IMR-90 (cell line): Measurements from ENCODE around the gene ZBTB48.

Experiments
- CTCF ChIP-seq: conservative IDR thresholded peaks from 2 replicates; pipeline ENCODE4 v1.5.1; 2012; ENCODE audit warnings: mild to moderate bottlenecking, low read depth, low read length, improper control_type of control experiment
- FOS ChIP-seq: fragments of 150-350 bp; IDR thresholded peaks from 2 replicates; pipeline ENCODE4 v1.6.1; 2016; ENCODE audit warnings: low read depth, low read length
- MAZ ChIP-seq: IDR thresholded peaks from 2 replicates; pipeline ENCODE4 v1.6.1; 2012; ENCODE audit warnings: low read depth, mild to moderate bottlenecking, low read length, improper control_type of control experiment, moderate library complexity, borderline replicate concordance
- MXI1 ChIP-seq: IDR thresholded peaks from 2 replicates; pipeline ENCODE4 v1.6.1; 2012; ENCODE audit warnings: low read depth, mild to moderate bottlenecking, low read length, moderate library complexity, borderline replicate concordance
- RCOR1 ChIP-seq: IDR thresholded peaks from 2 replicates; pipeline ENCODE4 v1.6.1; 2012; ENCODE audit warnings: mild to moderate bottlenecking, low read length, improper control_type of control experiment; ENCODE audit not compliant: insufficient replicate concordance
- RFX5 ChIP-seq: IDR thresholded peaks from 2 replicates; pipeline ENCODE4 v1.8.0; 2012; ENCODE audit warnings: low read depth, mild to moderate bottlenecking, low read length, moderate library complexity

DNA sequence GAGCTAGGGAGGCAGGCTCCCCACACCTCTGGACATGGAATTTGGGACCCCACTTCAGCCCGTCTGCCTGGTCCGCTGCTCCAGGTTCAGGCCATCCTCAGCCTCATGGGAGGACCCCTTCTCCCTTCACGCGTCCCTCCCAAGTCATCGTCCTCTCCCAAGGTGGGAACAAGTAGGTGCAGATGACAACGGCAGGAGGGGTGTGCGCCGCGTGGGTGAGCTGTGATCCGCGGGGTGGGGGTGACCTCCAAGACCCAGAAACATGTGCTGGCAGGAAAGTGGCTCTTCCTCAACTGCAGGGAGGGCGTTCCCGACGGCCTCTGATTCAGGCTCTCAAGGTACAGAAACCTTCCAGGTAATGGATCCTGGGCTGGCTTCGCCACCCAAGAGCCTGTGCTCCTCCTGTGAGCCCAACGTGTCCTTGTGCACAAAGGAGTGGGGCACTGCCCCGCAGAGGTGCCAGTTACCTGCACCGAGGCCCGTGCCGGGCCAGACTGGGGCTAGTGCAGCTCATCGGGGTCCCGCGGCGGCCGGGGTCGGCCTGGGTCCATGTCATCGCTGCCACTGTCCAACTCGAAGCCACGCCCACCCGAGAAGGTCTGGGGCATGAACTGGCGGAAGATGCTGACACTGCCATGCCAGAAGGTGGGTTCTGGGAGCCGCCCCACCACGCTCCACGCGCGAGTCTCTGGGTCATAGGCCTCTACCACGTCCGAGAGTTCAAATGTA, 13.2 kb downstream of the ZBTB48 start:
- TF ChIP-seq RCOR1 = no peak
- no peak for TF ChIP-seq CTCF
- TF ChIP-seq MAZ = no peak
- no peak for TF ChIP-seq RFX5
- no peak for TF ChIP-seq FOS
- TF ChIP-seq MXI1 = no peak
